Endothelial cell of umbilical vein (primary cell): ENCODE data around the gene CEMIP. TPM values are rescaled to one million over a fixed set of nuclear protein-coding genes. Genes with fewer than 3 reads are reported as not detected.

Source experiments
- BruUV-seq: library from RNA; stranded (reverse); fragments of 400-500 nt; replicated peaks from 2 replicates; lab custom pipeline; 2021; lab: Mats Ljungman, UMichigan
- CTCF ChIA-PET: fragments of 300-600, 350-600 bp; sonication (Branson Sonifier 250); formaldehyde crosslinking; loops from one replicate; lab custom pipeline; 2021; ENCODE audit warnings: antibody characterized with exemption, inconsistent platforms; lab: Charles Lee
- POLR2A ChIA-PET: fragments of 300-600, 350-600 bp; sonication (Branson Sonifier 250); formaldehyde crosslinking; loops from one replicate; lab custom pipeline; 2021; ENCODE audit warnings: antibody characterized with exemption, inconsistent platforms; lab: Charles Lee
- DNase-seq: peaks from one replicate; pipeline ENCODE4 v3.0.0-alpha.2; 2011; ENCODE audit warnings: low read depth, low spot score
- FAIRE-seq: peaks from 2 replicates; lab custom pipeline; 2011; peaks lifted over from hg19 to GRCh38; lab: Jason Lieb, UNC
- H2AFZ ChIP-seq: 2 replicates; pipeline ENCODE4 v1.6.0; 2012; ENCODE audit warnings: low read depth, low read length, control low read depth, inconsistent platforms
- H3K27ac ChIP-seq: 2 replicates; pipeline ENCODE4 v1.5.1; 2011; ENCODE audit warnings: low read depth, mild to moderate bottlenecking, control low read depth, low read length, moderate library complexity; ENCODE audit not compliant: insufficient read depth
- H3K27me3 ChIP-seq, 2 experiments: 2 replicates each; pipeline versions ENCODE4 v1.6.0 to v1.6.1; 2011; ENCODE audit warnings: low read length in 2 of 2, mixed read lengths in 1 of 2; ENCODE audit not compliant: control insufficient read depth in 2 of 2, insufficient read depth in 2 of 2
- H3K36me3 ChIP-seq, 2 experiments: 2 replicates in 1 of 2; 3 replicates in 1 of 2; pipeline ENCODE4 v1.5.1; 2011; ENCODE audit warnings: low read length in 2 of 2, mild to moderate bottlenecking in 1 of 2, moderate library complexity in 1 of 2; ENCODE audit not compliant: control insufficient read depth in 2 of 2, insufficient read depth in 2 of 2; ENCODE audit errors: extremely low read depth in 1 of 2
- H3K4me1 ChIP-seq: 3 replicates; pipeline ENCODE4 v1.5.1; 2011; ENCODE audit warnings: mild to moderate bottlenecking, low read length; ENCODE audit not compliant: control insufficient read depth, insufficient read depth; ENCODE audit errors: extremely low read depth
- H3K4me2 ChIP-seq: 2 replicates; pipeline ENCODE4 v1.6.1; 2011; ENCODE audit warnings: low read length, control low read depth, mixed read lengths; ENCODE audit not compliant: insufficient read depth
- H3K4me3 ChIP-seq, 3 experiments: fragments of 200-600 bp in 1 of 3; sonication (generic), shearing (Covaris generic) in 1 of 3; replicated peaks in 1 of 3; 2 replicates each; pipeline ENCODE4 v1.5.1; 2011 to 2016; ENCODE audit warnings: control low read depth in 3 of 3, low read length in 3 of 3, mild to moderate bottlenecking in 2 of 3, inconsistent platforms in 1 of 3, low read depth in 1 of 3, moderate library complexity in 1 of 3; ENCODE audit not compliant: insufficient read depth in 1 of 3
- H3K79me2 ChIP-seq: 2 replicates; pipeline ENCODE4 v1.6.0; 2012; ENCODE audit warnings: low read length, inconsistent platforms; ENCODE audit not compliant: control insufficient read depth, insufficient read depth
- H3K9ac ChIP-seq: replicated peaks from 2 replicates; pipeline ENCODE3; 2011; ENCODE audit warnings: low read length, control low read depth; ENCODE audit not compliant: insufficient read depth; ENCODE audit errors: extremely low read depth
- H3K9me1 ChIP-seq: replicated peaks from 3 replicates; pipeline ENCODE4 v1.6.0; 2011; ENCODE audit warnings: mild to moderate bottlenecking, low read length; ENCODE audit not compliant: control insufficient read depth, insufficient read depth; ENCODE audit errors: extremely low read depth
- H3K9me3 ChIP-seq: replicated peaks from 2 replicates; pipeline ENCODE4 v1.5.1; 2012; ENCODE audit warnings: low read length, inconsistent platforms; ENCODE audit not compliant: control insufficient read depth, insufficient read depth
- H4K20me1 ChIP-seq: replicated peaks from 2 replicates; pipeline ENCODE3; 2011; ENCODE audit warnings: mild to moderate bottlenecking, low read length; ENCODE audit not compliant: control insufficient read depth, insufficient read depth; ENCODE audit errors: extremely low read depth
- CTCF ChIP-seq, 2 donors: IDR thresholded peaks; 1 replicate in 1 of 2; 2 replicates in 1 of 2; pipeline ENCODE4 v1.5.1; 2011; ENCODE audit warnings: low read length in 2 of 2, mild to moderate bottlenecking in 2 of 2, moderate library complexity in 2 of 2, control low read depth in 1 of 2, inconsistent platforms in 1 of 2, low read depth in 1 of 2; ENCODE audit not compliant: insufficient read depth in 1 of 2; ENCODE audit errors: extremely low read depth in 1 of 2
- EZH2 ChIP-seq: IDR thresholded peaks from 2 replicates; pipeline ENCODE4 v1.6.1; 2012; ENCODE audit warnings: borderline replicate concordance, low read depth, mild to moderate bottlenecking, moderate library complexity, low read length, inconsistent platforms; ENCODE audit not compliant: severe bottlenecking
- FOS ChIP-seq: IDR thresholded peaks from 2 replicates; pipeline ENCODE4 v1.6.1; 2011; ENCODE audit warnings: mild to moderate bottlenecking, low read length, moderate library complexity, borderline replicate concordance; ENCODE audit not compliant: insufficient read depth
- GATA2 ChIP-seq: IDR thresholded peaks from 2 replicates; pipeline ENCODE4 v1.7.0; 2011; ENCODE audit warnings: low read depth, mild to moderate bottlenecking, moderate library complexity, mixed read lengths, low read length; ENCODE audit not compliant: insufficient read length, insufficient read depth
- JUN ChIP-seq: IDR thresholded peaks from 2 replicates; pipeline ENCODE4 v1.6.1; 2011; ENCODE audit warnings: borderline replicate concordance, low read depth; ENCODE audit not compliant: insufficient read length, insufficient read depth
- MYC ChIP-seq: IDR thresholded peaks from one replicate; pipeline ENCODE4 v1.6.1; 2011; ENCODE audit warnings: mild to moderate bottlenecking, low read depth, low read length
- POLR2A ChIP-seq: IDR thresholded peaks from 2 replicates; pipeline ENCODE4 v1.6.1; 2012; ENCODE audit warnings: low read depth, mild to moderate bottlenecking, control low read depth, low read length
- POLR2AphosphoS5 ChIP-seq: IDR thresholded peaks from 2 replicates; pipeline ENCODE4 v1.6.1; 2012; ENCODE audit warnings: low read depth, mild to moderate bottlenecking, control low read depth, low read length, moderate library complexity; ENCODE audit not compliant: insufficient read depth
- dilution Hi-C: fragments of 300-500 bp; cut with MboI; formaldehyde crosslinking; loops from one replicate; pipeline ENCODE4 v1.15.0; 2019; ENCODE audit warnings: low sequenced_read_pairs; ENCODE audit not compliant: extremely low pct_ligation_motif_present
- intact Hi-C: fragments of 100-400 bp; cut with micrococcal nuclease; formaldehyde crosslinking; loops from one replicate; pipeline ENCODE4 v1.10.0; 2022
- polyA plus RNA-seq, 4 experiments: library from polyadenylated mRNA; depleted of rRNA in 3 of 4; stranded (reverse) in 3 of 4; unstranded in 1 of 4; fragments of >200 nt; gene quantifications; 2 replicates each; pipeline versions ENCODE4 v1.2.1 to v1.2.3, GENCODE V29; 2011 to 2012; ENCODE audit warnings: missing spikeins in 1 of 4
- total RNA-seq: library from RNA; stranded (reverse); gene quantifications from 2 replicates; pipeline ENCODE4 v1.2.3, GENCODE V29; 2021
- TF ChIP-seq, protein P1 (sequence below): IDR thresholded peaks from 2 replicates; pipeline ENCODE4 v1.6.1; 2011; ENCODE audit not compliant: insufficient read depth, insufficient read length

The CEMIP gene
- total and polyA plus RNA-seq, 2 donors (not counting 3 experiments of a cell fraction or from before 2014, with no cell fraction given), result 0.01 TPM; not detected in 1

DNA sequence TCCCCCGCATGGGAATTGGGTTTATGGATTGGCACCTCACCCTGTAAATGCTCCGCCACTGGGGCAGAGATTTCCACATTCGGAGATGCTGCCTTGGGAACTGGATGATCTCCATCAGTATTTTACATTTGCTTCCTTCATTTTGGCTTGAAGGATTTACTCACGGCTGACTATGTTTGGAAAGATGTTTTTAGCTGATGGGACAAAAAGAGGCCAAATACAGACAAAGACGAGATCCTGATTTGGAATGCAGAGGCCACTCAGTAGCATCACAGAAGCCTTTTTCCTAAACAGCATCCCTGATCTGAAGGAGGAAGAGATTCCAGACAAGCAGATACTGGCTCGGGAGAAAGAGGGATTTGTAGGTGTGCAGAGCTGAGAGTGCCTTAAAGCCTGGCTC is 133.5 kb downstream of the CEMIP start:
- no peak overlapping the region for H2AFZ ChIP-seq
- intact Hi-C loops, result no loop called here
- H4K20me1 ChIP-seq, result no peaks in the 10 kb centered on the region
- dilution Hi-C loops, result no loop called here
- TF ChIP-seq GATA2, result no peak
- TF ChIP-seq POLR2AphosphoS5, result no peak
- TF ChIP-seq MYC, result no peak
- TF ChIP-seq FOS, result no peak
- no peak for TF ChIP-seq EZH2
- no peak for TF ChIP-seq POLR2A
- TF ChIP-seq, protein P1, sequence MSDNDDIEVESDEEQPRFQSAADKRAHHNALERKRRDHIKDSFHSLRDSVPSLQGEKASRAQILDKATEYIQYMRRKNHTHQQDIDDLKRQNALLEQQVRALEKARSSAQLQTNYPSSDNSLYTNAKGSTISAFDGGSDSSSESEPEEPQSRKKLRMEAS, result no peak
- H3K4me3 ChIP-seq, result no peak overlapping the region
- no peak for DNase-seq
- H3K9me3 ChIP-seq, result no peaks in the 10 kb centered on the region
- CTCF ChIA-PET, result interaction anchor here (1.3 kb wide), 1 partner anchor 13 kb away, joined by 3 read pairs; no protein-coding TSS in a partner anchor
- H3K27ac ChIP-seq, result no peak overlapping the region
- no peaks in the 10 kb centered on the region for H3K36me3 ChIP-seq
- POLR2A ChIA-PET, result no interaction called here
- H3K27me3 ChIP-seq, result no peaks in the 10 kb centered on the region
- BruUV-seq, result no TSS peak
- H3K4me1 ChIP-seq, result no peaks in the 10 kb centered on the region
- no peak overlapping the region for H3K9ac ChIP-seq
- no peaks in the 10 kb centered on the region for H3K9me1 ChIP-seq
- no peaks in the 10 kb centered on the region for H3K79me2 ChIP-seq
- H3K4me2 ChIP-seq, result no peak overlapping the region
- no peak for FAIRE-seq

DNA sequence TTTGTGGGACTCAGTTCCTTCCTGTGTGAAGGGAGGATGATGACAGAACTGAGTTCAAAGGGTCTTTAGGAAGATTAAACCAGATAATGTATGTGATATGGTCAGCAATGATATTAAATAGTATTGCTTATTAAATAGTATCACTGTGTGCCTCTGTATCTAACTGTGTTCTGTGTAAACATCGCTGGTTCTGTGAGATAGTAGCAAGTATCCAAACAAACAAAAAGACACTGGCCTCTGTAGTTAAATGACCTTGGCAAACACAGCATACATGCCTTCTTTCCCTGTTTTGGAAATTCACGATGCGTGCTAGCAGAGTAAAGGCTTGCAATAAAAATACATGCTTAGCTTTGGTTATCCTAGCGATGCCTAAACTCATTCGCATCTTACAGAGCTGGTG is 134.4 kb downstream of the CEMIP start:
- no peaks in the 10 kb centered on the region for H3K79me2 ChIP-seq
- H3K27ac ChIP-seq, result no peak overlapping the region
- H3K9me3 ChIP-seq, result no peaks in the 10 kb centered on the region
- intact Hi-C loops, result no loop called here
- DNase-seq (no peak), FAIRE-seq (no peak)
- H3K36me3 ChIP-seq, result no peaks in the 10 kb centered on the region
- no peak for TF ChIP-seq POLR2AphosphoS5
- TF ChIP-seq, protein P1, result no peak
- no peak for TF ChIP-seq GATA2
- TF ChIP-seq FOS, result no peak
- no peak for TF ChIP-seq MYC
- TF ChIP-seq EZH2, result no peak
- no peak for TF ChIP-seq POLR2A
- no peak for TF ChIP-seq JUN
- TF ChIP-seq CTCF (IDR thresholded peaks at IDR 0.05; ENCODE audit: extremely low read depth in 1 of 2, insufficient read depth in 1 of 2, low read depth in 1 of 2, low read length in 2 of 2), result no peak
- H3K27me3 ChIP-seq, result no peaks in the 10 kb centered on the region
- no peak overlapping the region for H2AFZ ChIP-seq
- ChIA-PET POLR2A (no interaction called here), CTCF (interaction anchor here (1.0 kb wide), 1 partner anchor 346 kb away, joined by 3 read pairs; no protein-coding TSS in a partner anchor)
- H3K4me2 ChIP-seq, result no peak overlapping the region
- dilution Hi-C loops, result no loop called here
- no peaks in the 10 kb centered on the region for H3K4me1 ChIP-seq
- no peak overlapping the region for H3K9ac ChIP-seq
- BruUV-seq, result no TSS peak
- no peaks in the 10 kb centered on the region for H4K20me1 ChIP-seq
- H3K4me3 ChIP-seq, result no peak overlapping the region
- no peaks in the 10 kb centered on the region for H3K9me1 ChIP-seq
